GM23248 (cell line): ENCODE data around the gene ADGRV1. TPM values are rescaled to one million over a fixed set of nuclear protein-coding genes. Genes with fewer than 3 reads are reported as not detected.

Experiments used
- DNase-seq: peaks from one replicate; pipeline ENCODE4 v3.0.0-alpha.2; 2015
- H2AFZ ChIP-seq: fragments of 200-600 bp; sonication (generic); 2 replicates; pipeline ENCODE4 v1.6.1; 2016; ENCODE audit warnings: antibody characterized with exemption
- H3F3A ChIP-seq: fragments of 200-600 bp; sonication (generic); 2 replicates; pipeline ENCODE4 v1.6.1; 2016; ENCODE audit warnings: mild to moderate bottlenecking, antibody characterized with exemption, mixed run types; ENCODE audit not compliant: insufficient read depth
- H3K27ac ChIP-seq: fragments of 200-600 bp; sonication (generic); 2 replicates; pipeline ENCODE4 v1.5.1; 2016; ENCODE audit warnings: mild to moderate bottlenecking
- H3K27me3 ChIP-seq: fragments of 200-600 bp; sonication (generic); replicated peaks from 2 replicates; pipeline ENCODE4 v1.6.1; 2016; ENCODE audit warnings: mild to moderate bottlenecking; ENCODE audit not compliant: insufficient read depth
- H3K36me3 ChIP-seq: fragments of 200-600 bp; sonication (generic); 2 replicates; pipeline ENCODE4 v1.6.1; 2016; ENCODE audit warnings: low read depth, mild to moderate bottlenecking
- H3K4me1 ChIP-seq: fragments of 200-600 bp; sonication (generic); 2 replicates; pipeline ENCODE4 v1.6.1; 2016; ENCODE audit warnings: mild to moderate bottlenecking; ENCODE audit not compliant: insufficient read depth
- H3K4me2 ChIP-seq: fragments of 200-600 bp; sonication (generic); one replicate; pipeline ENCODE4 v1.6.1; 2016; ENCODE audit warnings: mild to moderate bottlenecking; ENCODE audit not compliant: unreplicated experiment
- H3K4me3 ChIP-seq: fragments of 200-600 bp; sonication (generic); 2 replicates; pipeline ENCODE4 v1.5.1; 2016; ENCODE audit warnings: mild to moderate bottlenecking
- H3K79me2 ChIP-seq: fragments of 200-600 bp; sonication (generic); 2 replicates; pipeline ENCODE4 v1.6.1; 2016; ENCODE audit warnings: mild to moderate bottlenecking; ENCODE audit not compliant: insufficient read depth
- H3K9ac ChIP-seq: fragments of 200-600 bp; sonication (generic); 2 replicates; pipeline ENCODE4 v1.6.1; 2016; ENCODE audit warnings: mild to moderate bottlenecking
- H3K9me2 ChIP-seq: fragments of 200-600 bp; sonication (generic); 2 replicates; pipeline ENCODE4 v1.6.1; 2016; ENCODE audit warnings: mixed run types, mild to moderate bottlenecking, moderate library complexity; ENCODE audit not compliant: insufficient read depth
- H3K9me3 ChIP-seq: fragments of 200-600 bp; sonication (generic); one replicate; pipeline ENCODE4 v1.6.1; 2017; ENCODE audit warnings: low read depth
- H4K20me1 ChIP-seq: fragments of 200-600 bp; sonication (generic); 2 replicates; pipeline ENCODE4 v1.6.0; 2016; ENCODE audit not compliant: insufficient read depth
- EZH2 ChIP-seq: fragments of 200-600 bp; sonication (generic); IDR thresholded peaks from 2 replicates; pipeline ENCODE4 v1.6.1; 2018; ENCODE audit warnings: antibody characterized with exemption, mild to moderate bottlenecking; ENCODE audit not compliant: insufficient read depth, poor library complexity, severe bottlenecking
- EZH2phosphoT487 ChIP-seq: fragments of 200-600 bp; sonication (generic); IDR thresholded peaks from 2 replicates; pipeline ENCODE4 v1.6.1; 2018; ENCODE audit warnings: antibody characterized with exemption, moderate library complexity, mild to moderate bottlenecking, low read depth; ENCODE audit not compliant: insufficient read depth
- WGBS, 2 experiments: methylation state at CpG; one replicate each; pipeline ENCODE4 v1.1.6; 2015 to 2017; ENCODE audit warnings: low lambda C conversion rate in 2 of 2, low coverage in 1 of 2; ENCODE audit errors: missing lambda C conversion rate in 2 of 2; 5-methylcytosine and 5-hydroxymethylcytosine counted together
- in situ Hi-C: fragments of 300-500 bp; cut with MboI; formaldehyde crosslinking; loops from 2 replicates; pipeline ENCODE4 v1.15.0; 2020
- polyA plus RNA-seq: library from polyadenylated mRNA; unstranded; fragments of >200 nt; fragmentation: Nextera tagmentation; extraction: Ambion mirVana; gene quantifications from 2 replicates; pipeline ENCODE4 v1.2.1, GENCODE V29; 2016
- total RNA-seq: library from RNA; depleted of rRNA; stranded (reverse); fragments of >200 nt; shearing (Covaris generic); gene quantifications from 2 replicates; pipeline ENCODE4 v1.2.3, GENCODE V29; 2014

ADGRV1 gene
- total and polyA plus RNA-seq, 2 experiments from 2014 or later: not detected

DNA sequence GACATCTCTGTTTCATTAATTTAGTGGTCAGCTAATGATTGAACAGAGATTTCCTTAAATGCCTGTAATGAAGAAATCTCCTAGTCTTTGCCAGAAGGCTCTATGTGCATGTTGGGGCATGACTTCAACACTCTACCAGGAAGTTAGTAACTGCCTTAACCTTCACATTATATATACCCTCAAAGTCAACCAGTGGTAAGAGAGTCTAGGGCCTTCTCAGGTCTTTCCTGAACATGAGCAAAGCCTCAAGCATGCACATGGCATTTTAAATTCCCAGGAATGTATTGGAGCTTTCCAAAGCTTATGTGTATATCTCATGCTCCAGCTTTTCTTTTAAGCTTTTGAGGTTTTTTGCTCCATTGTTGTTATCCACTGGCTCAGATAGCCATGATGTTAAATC, 436.2 kb downstream of the ADGRV1 start:
- H3K36me3 ChIP-seq: no peaks in the 10 kb centered on the region
- H3K4me3 ChIP-seq: no peak overlapping the region
- H3K4me1 ChIP-seq: no peaks in the 10 kb centered on the region
- no peak overlapping the region for H2AFZ ChIP-seq
- in situ Hi-C loops: no loop called here
- DNase-seq: no peak
- peaks cover 78% of the 10 kb centered on the region for H3K27me3 ChIP-seq
- no peaks in the 10 kb centered on the region for H4K20me1 ChIP-seq
- H3F3A ChIP-seq: no peaks in the 10 kb centered on the region
- no peak for TF ChIP-seq EZH2
- no peak for TF ChIP-seq EZH2phosphoT487
- no peak overlapping the region for H3K27ac ChIP-seq
- H3K4me2 ChIP-seq: no peak overlapping the region
- no peaks in the 10 kb centered on the region for H3K9me2 ChIP-seq
- no peaks in the 10 kb centered on the region for H3K79me2 ChIP-seq
- no peak overlapping the region for H3K9ac ChIP-seq
- no peaks in the 10 kb centered on the region for H3K9me3 ChIP-seq

DNA sequence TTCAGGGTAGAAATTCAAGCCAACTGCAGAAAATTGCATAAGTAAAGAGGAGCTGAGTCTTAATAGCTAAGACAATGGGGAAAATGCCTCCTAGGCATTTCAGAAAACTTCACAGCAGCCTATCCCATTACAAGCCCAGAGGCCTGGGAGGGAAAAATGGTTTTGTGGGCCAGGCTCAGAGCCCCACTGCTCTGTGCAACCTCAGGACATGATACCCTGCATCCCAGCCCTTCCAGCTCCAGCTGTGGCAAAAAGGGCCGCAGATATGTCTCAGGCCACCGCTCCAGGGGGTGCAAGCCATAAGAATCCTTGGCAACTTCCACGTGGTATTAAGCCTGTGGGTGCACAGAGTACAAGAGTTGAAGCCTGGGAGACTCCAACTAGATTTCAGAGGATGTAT, 437.5 kb downstream of the ADGRV1 start:
- H3K27me3 ChIP-seq: peaks cover 70% of the 10 kb centered on the region
- no peaks in the 10 kb centered on the region for H3K4me1 ChIP-seq
- H3K4me3 ChIP-seq: no peak overlapping the region
- H3K4me2 ChIP-seq: no peak overlapping the region
- H4K20me1 ChIP-seq: no peaks in the 10 kb centered on the region
- no peak overlapping the region for H3K9ac ChIP-seq
- H3K9me2 ChIP-seq: no peaks in the 10 kb centered on the region
- H3K36me3 ChIP-seq: no peaks in the 10 kb centered on the region
- TF ChIP-seq EZH2: no peak
- no peak for TF ChIP-seq EZH2phosphoT487
- DNase-seq: no peak
- H2AFZ ChIP-seq: no peak overlapping the region
- WGBS, 2 experiments: 27 to 35% methylated on average over 3 of the region's 3 CpGs
- H3K9me3 ChIP-seq: no peaks in the 10 kb centered on the region
- no peak overlapping the region for H3K27ac ChIP-seq
- in situ Hi-C loops: no loop called here
- H3F3A ChIP-seq: no peaks in the 10 kb centered on the region
- no peaks in the 10 kb centered on the region for H3K79me2 ChIP-seq

DNA sequence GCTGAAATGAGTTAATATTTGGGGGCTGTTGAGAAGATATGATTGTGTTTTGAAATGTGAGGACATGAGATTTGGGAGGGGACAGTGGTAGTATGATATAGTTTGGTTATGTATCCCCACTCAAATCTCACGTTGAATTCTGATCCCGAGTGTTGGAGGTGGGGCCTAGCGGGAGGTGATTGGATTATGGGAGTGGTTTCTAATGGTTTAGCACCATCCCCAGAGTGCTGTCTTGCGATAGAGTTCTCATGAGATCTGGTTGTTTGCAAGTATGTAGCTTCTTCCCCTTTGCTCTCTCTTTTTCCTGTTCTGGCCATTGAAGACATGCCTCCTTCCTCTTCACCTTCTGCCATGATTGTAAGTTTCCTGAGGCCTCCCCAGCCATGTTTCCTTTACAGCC, 438.5 kb downstream of the ADGRV1 start:
- Histone ChIP-seq H2AFZ (no peak overlapping the region), H3K4me2 (no peak overlapping the region), H3K27ac (no peak overlapping the region), H3K4me1 (no peaks in the 10 kb centered on the region), H3K27me3 (peaks cover 62% of the 10 kb centered on the region), H3F3A (no peaks in the 10 kb centered on the region), H3K9ac (no peak overlapping the region), H4K20me1 (no peaks in the 10 kb centered on the region), H3K9me2 (no peaks in the 10 kb centered on the region), H3K9me3 (no peaks in the 10 kb centered on the region), H3K79me2 (no peaks in the 10 kb centered on the region), H3K36me3 (no peaks in the 10 kb centered on the region), H3K4me3 (no peak overlapping the region)
- no peak for TF ChIP-seq EZH2phosphoT487
- TF ChIP-seq EZH2: no peak
- no peak for DNase-seq
- WGBS, 2 experiments: 72 to 81% methylated on average over 4 of the region's 4 CpGs
- in situ Hi-C loops: no loop called here

DNA sequence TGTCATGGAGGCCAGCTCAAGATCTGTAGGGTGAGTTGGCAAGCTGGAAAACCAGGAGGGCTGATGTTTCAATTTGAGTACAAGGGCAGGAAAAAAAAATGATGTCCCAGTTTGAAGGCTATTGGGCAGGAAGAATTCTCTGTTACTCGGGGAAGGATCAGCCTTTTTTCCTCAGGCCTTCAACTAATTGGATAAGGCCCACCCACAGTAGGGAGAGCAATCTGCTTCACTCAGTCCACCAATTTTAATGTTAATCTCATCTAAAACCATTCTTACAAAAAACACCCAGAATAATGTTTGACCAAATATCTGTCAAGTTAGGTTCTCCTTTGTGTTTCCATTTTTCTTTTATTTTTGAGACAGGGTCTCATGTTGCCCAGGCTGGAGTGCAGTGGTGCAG, 442.1 kb downstream of the ADGRV1 start:
- Histone ChIP-seq H3K4me2 (no peak overlapping the region), H3K27me3 (peaks cover 58% of the 10 kb centered on the region), H2AFZ (no peak overlapping the region), H3K79me2 (no peaks in the 10 kb centered on the region), H3K9me2 (no peaks in the 10 kb centered on the region), H3K4me1 (no peaks in the 10 kb centered on the region), H3K27ac (no peak overlapping the region), H3K9ac (no peak overlapping the region), H4K20me1 (no peaks in the 10 kb centered on the region), H3F3A (no peaks in the 10 kb centered on the region), H3K36me3 (no peaks in the 10 kb centered on the region), H3K4me3 (no peak overlapping the region), H3K9me3 (no peaks in the 10 kb centered on the region)
- 46 to 73% methylated on average over 1 of the region's 1 CpG for WGBS, 2 experiments
- DNase-seq: no peak
- no peak for TF ChIP-seq EZH2
- TF ChIP-seq EZH2phosphoT487: no peak
- in situ Hi-C loops: no loop called here

DNA sequence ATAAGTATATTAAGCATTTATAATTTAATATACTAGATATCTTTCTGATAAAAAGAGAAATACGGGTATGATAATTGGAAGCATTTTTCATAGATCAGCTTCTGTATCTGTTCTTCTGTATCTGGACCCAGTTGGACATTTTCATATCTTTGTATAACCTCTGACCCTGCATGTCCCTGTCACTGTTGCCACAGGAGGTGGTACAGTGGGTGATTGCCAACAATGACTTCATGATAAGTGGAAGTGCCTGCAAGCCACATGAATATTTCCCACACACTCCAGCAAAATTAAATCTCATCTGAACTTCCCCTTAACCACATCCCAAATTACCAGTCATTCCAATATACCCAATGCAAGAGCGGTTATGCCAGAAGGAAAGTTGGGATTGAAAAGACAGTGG, 448.1 kb downstream of the ADGRV1 start:
- Histone ChIP-seq H3K9me2 (no peaks in the 10 kb centered on the region), H3K36me3 (no peaks in the 10 kb centered on the region), H3F3A (no peaks in the 10 kb centered on the region), H4K20me1 (no peaks in the 10 kb centered on the region), H3K4me1 (no peaks in the 10 kb centered on the region), H3K4me3 (no peak overlapping the region), H2AFZ (no peak overlapping the region), H3K9ac (no peak overlapping the region), H3K27ac (no peak overlapping the region), H3K9me3 (no peaks in the 10 kb centered on the region), H3K79me2 (no peaks in the 10 kb centered on the region), H3K4me2 (no peak overlapping the region), H3K27me3 (peaks cover 26% of the 10 kb centered on the region; the same call in 1 of the 2 replicates)
- TF ChIP-seq EZH2phosphoT487 (no peak), EZH2 (no peak)
- DNase-seq: no peak
- in situ Hi-C loops: no loop called here
- WGBS, 2 experiments: 85 to 90% methylated on average over 2 of the region's 2 CpGs
